ENCODE measurements around the gene ABCC4.

The ABCC4 gene

DNA sequence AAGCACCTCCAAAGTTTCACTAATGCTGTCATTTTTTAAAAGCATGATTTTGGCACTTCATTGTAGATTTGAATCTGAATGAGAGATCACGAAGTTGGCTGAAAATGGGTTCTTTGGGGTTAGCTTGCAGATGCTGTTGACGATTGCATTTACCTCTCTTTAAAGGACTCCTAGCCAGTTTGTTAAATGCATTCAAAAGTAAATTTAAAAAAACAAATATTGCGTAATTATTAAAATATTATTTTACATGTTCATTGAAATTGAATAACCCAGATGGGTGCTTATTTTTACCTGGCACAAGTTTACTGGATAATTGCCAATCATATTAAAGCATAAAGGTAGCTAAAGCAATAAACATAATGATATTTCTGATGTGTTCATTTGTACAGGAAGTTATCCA is 172.2 kb downstream of the ABCC4 start:
- Histone ChIP-seq H3K9ac (ENCODE audit: low read length) (no peak overlapping the region), H3K4me1 (ENCODE audit: control insufficient read depth, insufficient read depth, low read length) (0 out of 2 replicates have a peak, but pooled peaks cover 4% of the 10 kb centered on the region), H3K27me3 (ENCODE audit: control insufficient read depth, insufficient read depth, low read length) (no peaks in the 10 kb centered on the region), H3K9me3 (ENCODE audit: control insufficient read depth, insufficient read depth, low read depth, low read length) (no peaks in the 10 kb centered on the region), H3K27ac (ENCODE audit: low read depth, low read length) (no peak overlapping the region), H3K4me3 (ENCODE audit: low read depth, low read length) (no peak overlapping the region), H3K36me3 (ENCODE audit: control insufficient read depth, insufficient read depth, low read length) (no peaks in the 10 kb centered on the region)

DNA sequence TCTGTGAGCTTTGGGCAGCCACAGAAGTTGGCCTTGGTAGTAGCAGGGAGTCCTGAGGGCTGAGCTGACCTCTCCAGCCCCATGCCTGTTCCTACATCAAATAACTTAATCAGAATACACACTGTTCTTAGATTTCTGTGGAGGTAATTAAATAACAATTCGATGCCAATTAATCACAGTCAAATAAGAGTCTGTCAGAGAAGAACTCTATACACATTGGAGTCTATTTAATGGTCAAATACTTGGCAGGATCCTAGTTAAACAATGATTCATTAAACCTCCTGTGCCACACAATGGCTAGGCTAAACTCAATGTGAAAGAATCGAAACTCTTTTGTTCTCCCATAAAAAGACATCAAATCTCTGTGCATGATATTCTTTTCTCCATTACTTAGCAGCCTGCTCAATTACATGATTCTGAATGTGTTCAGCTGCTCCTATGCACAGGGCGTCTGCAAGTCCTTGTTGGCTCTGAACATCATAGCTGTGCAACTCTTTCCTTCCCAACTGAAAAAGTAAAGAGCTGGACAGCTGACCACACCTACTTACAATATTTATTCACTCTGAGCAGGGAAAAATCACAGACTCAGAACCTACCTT is 173.1 kb downstream of the ABCC4 start:
- H3K9me3 ChIP-seq (ENCODE audit: control insufficient read depth, insufficient read depth, low read depth, low read length) = no peaks in the 10 kb centered on the region
- no peak overlapping the region for H3K4me3 ChIP-seq (ENCODE audit: low read depth, low read length)
- H3K9ac ChIP-seq (ENCODE audit: low read length) = no peak overlapping the region
- H3K27me3 ChIP-seq (ENCODE audit: control insufficient read depth, insufficient read depth, low read length) = no peaks in the 10 kb centered on the region
- H3K27ac ChIP-seq (ENCODE audit: low read depth, low read length) = no peak overlapping the region
- no peaks in the 10 kb centered on the region for H3K4me1 ChIP-seq (ENCODE audit: control insufficient read depth, insufficient read depth, low read length)
- no peaks in the 10 kb centered on the region for H3K36me3 ChIP-seq (ENCODE audit: control insufficient read depth, insufficient read depth, low read length)

DNA sequence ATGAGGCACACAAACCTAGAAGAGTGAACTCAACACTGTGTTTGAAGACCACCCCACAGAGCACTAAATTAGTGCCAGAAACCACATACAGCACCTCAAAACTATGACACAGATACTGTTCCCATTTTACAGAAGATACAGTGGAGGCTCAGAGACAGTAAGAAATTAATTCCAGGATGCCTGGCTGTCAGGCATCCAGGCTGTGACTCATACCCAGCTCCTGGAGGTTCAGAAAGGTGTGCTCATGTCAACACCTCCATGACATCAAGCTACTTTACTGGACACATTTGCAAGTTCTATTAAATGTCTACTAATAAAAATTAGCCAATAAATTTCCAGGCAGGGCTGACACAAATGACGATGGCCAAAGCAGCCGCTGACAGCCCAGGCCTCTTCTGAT is 176.3 kb downstream of the ABCC4 start:
- H3K36me3 ChIP-seq (ENCODE audit: control insufficient read depth, insufficient read depth, low read length) = no peaks in the 10 kb centered on the region
- H3K27ac ChIP-seq (ENCODE audit: low read depth, low read length) = no peak overlapping the region

DNA sequence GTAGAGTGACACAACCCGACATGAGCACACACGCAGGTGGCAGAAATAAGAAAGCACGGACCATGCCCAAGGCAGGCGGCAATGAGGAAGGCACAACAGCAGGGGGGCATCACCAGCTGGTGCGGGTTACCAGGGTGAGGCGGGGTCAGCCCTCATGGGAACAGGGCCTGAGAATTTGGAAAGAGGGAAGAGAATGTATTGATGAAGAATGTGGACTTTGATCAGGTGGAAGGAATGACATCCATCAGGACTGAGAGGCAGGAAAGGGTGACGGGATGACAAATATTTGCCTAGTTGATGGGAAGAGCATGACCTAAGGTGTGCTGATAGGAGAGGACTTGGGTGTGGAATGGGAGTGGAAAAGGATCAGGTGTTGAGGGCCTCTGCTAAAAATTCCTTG is 177.5 kb downstream of the ABCC4 start:
- no peak overlapping the region for H3K27ac ChIP-seq (ENCODE audit: low read depth, low read length)
- no peaks in the 10 kb centered on the region for H3K36me3 ChIP-seq (ENCODE audit: control insufficient read depth, insufficient read depth, low read length)
- no peak overlapping the region for H3K4me3 ChIP-seq (ENCODE audit: low read depth, low read length)
- H3K27me3 ChIP-seq (ENCODE audit: control insufficient read depth, insufficient read depth, low read length) = no peaks in the 10 kb centered on the region
- no peak overlapping the region for H3K9ac ChIP-seq (ENCODE audit: low read length)
- H3K9me3 ChIP-seq (ENCODE audit: control insufficient read depth, insufficient read depth, low read depth, low read length) = no peaks in the 10 kb centered on the region
- no peaks in the 10 kb centered on the region for H3K4me1 ChIP-seq (ENCODE audit: control insufficient read depth, insufficient read depth, low read length)

More for the DNA sequence above, 176.3 kb downstream of the ABCC4 start:
- H3K4me1 ChIP-seq (ENCODE audit: control insufficient read depth, insufficient read depth, low read length) = no peaks in the 10 kb centered on the region
- no peak overlapping the region for H3K4me3 ChIP-seq (ENCODE audit: low read depth, low read length)
- no peak overlapping the region for H3K9ac ChIP-seq (ENCODE audit: low read length)
- H3K27me3 ChIP-seq (ENCODE audit: control insufficient read depth, insufficient read depth, low read length) = no peaks in the 10 kb centered on the region
- H3K9me3 ChIP-seq (ENCODE audit: control insufficient read depth, insufficient read depth, low read depth, low read length) = no peaks in the 10 kb centered on the region

DNA sequence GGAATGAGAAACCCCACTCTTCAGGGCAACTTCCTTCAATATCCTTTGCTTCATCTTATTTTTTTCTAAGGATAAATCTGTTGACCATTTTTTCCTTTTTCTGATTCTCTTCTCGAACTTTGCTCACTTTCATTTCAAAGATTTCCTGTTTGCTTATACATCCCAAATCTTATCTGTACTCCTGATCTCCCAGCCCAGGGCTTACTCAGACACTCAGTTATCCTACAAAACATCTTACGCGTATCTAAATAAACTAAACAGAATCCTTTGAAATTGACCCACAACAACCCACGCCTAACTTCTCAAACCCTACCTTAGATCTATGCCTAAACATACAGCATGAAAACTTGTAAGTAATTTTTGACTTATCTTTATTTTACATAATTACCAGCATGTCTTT is 179.2 kb downstream of the ABCC4 start:
- H3K9ac ChIP-seq (ENCODE audit: low read length) = no peak overlapping the region
- no peaks in the 10 kb centered on the region for H3K36me3 ChIP-seq (ENCODE audit: control insufficient read depth, insufficient read depth, low read length)
- no peaks in the 10 kb centered on the region for H3K4me1 ChIP-seq (ENCODE audit: control insufficient read depth, insufficient read depth, low read length)

DNA sequence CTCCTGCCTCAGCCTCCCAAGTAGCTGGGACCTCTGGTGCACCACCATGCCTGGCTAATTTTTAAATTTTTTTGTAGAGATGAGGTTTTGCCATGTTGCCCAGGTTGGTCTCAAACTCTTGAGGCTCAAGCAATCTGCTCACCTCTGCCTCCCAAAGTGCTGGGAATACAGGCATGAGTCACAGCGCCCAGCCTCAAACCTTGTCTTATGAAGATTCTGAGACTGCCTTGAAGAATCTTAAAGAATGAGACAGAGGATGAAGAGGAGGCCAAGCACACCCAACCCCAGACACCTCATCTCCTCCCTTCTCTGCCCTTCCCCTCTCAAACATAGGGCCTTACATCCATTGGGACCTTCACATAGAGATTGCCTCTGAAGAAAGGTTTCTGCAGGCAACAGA is 179.7 kb downstream of the ABCC4 start:
- no peaks in the 10 kb centered on the region for H3K9me3 ChIP-seq (ENCODE audit: control insufficient read depth, insufficient read depth, low read depth, low read length)
- no peak overlapping the region for H3K9ac ChIP-seq (ENCODE audit: low read length)
- H3K4me3 ChIP-seq (ENCODE audit: low read depth, low read length) = no peak overlapping the region
- no peaks in the 10 kb centered on the region for H3K27me3 ChIP-seq (ENCODE audit: control insufficient read depth, insufficient read depth, low read length)
- H3K36me3 ChIP-seq (ENCODE audit: control insufficient read depth, insufficient read depth, low read length) = no peaks in the 10 kb centered on the region
- H3K27ac ChIP-seq (ENCODE audit: low read depth, low read length) = no peak overlapping the region
- H3K4me1 ChIP-seq (ENCODE audit: control insufficient read depth, insufficient read depth, low read length) = no peaks in the 10 kb centered on the region

More for the DNA sequence above, 179.2 kb downstream of the ABCC4 start:
- H3K9me3 ChIP-seq (ENCODE audit: control insufficient read depth, insufficient read depth, low read depth, low read length) = no peaks in the 10 kb centered on the region
- no peak overlapping the region for H3K27ac ChIP-seq (ENCODE audit: low read depth, low read length)
- no peak overlapping the region for H3K4me3 ChIP-seq (ENCODE audit: low read depth, low read length)
- no peaks in the 10 kb centered on the region for H3K27me3 ChIP-seq (ENCODE audit: control insufficient read depth, insufficient read depth, low read length)

DNA sequence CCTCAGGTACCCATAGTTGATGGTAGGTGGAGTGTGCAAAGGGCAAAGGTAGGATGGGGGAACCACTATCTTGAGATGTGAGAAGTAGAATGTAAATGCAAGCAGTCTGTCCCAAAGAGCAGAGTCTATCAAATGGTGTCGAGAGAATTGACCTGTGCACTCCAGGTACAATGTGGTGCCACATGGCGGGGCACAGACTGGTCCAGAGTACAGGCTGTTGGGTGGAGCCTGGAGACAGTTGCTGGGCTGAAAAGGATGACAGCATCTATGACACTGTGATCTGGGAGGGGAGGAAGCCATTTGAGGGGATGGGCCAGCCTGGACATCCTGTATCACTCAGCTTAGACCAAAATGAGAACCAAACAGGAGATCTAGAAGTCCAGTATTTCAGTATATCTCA is 180.6 kb downstream of the ABCC4 start:
- H3K4me1 ChIP-seq (ENCODE audit: control insufficient read depth, insufficient read depth, low read length) = 0 out of 2 replicates have a peak, but pooled peaks cover 1% of the 10 kb centered on the region
- no peak overlapping the region for H3K9ac ChIP-seq (ENCODE audit: low read length)

DNA sequence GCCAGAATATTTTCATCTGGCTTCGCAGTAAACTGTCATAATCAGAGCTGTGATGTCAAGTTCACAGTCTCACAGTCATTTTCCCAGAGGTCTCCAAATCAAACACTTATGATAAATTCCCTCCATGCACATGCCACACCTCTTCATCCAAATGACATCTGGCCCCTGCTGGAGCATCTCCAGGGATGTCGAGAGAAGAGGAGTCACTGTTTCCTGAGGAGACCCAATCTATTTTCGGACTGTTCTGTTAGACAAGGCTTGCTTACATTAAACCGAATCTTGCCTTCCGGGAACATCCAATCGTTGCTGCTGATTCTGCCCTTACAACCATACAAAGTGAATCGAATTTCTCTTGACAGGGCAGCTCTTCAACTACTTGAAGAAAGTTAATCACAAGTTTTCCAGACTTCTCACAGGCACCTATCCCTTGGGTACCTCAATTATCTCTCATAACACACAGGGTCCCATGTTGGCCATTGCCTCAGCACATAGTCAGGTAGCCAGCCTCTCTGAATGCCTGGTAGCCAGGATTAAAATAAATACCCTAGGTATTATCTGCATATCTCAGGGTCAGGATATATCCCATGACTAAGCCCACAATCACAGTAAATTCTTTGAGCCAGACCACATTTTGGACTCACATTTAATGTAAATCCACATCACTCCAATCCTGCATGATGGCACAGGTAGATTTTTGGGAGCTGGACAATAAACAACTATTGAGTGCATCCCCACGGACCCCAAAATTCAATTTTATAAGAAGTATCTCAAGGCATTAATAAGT is 182.5 kb downstream of the ABCC4 start:
- Histone ChIP-seq H3K9ac (ENCODE audit: low read length) (no peak overlapping the region), H3K9me3 (ENCODE audit: control insufficient read depth, insufficient read depth, low read depth, low read length) (no peaks in the 10 kb centered on the region), H3K4me1 (ENCODE audit: control insufficient read depth, insufficient read depth, low read length) (peaks cover 18% of the 10 kb centered on the region; the same call in 1 of the 2 replicates), H3K4me3 (ENCODE audit: low read depth, low read length) (no peak overlapping the region), H3K36me3 (ENCODE audit: control insufficient read depth, insufficient read depth, low read length) (no peaks in the 10 kb centered on the region), H3K27ac (ENCODE audit: low read depth, low read length) (no peak overlapping the region), H3K27me3 (ENCODE audit: control insufficient read depth, insufficient read depth, low read length) (no peaks in the 10 kb centered on the region)

More for the DNA sequence above, 180.6 kb downstream of the ABCC4 start:
- H3K9me3 ChIP-seq (ENCODE audit: control insufficient read depth, insufficient read depth, low read depth, low read length) = no peaks in the 10 kb centered on the region
- H3K36me3 ChIP-seq (ENCODE audit: control insufficient read depth, insufficient read depth, low read length) = no peaks in the 10 kb centered on the region
- no peak overlapping the region for H3K4me3 ChIP-seq (ENCODE audit: low read depth, low read length)
- H3K27me3 ChIP-seq (ENCODE audit: control insufficient read depth, insufficient read depth, low read length) = no peaks in the 10 kb centered on the region
- H3K27ac ChIP-seq (ENCODE audit: low read depth, low read length) = no peak overlapping the region

DNA sequence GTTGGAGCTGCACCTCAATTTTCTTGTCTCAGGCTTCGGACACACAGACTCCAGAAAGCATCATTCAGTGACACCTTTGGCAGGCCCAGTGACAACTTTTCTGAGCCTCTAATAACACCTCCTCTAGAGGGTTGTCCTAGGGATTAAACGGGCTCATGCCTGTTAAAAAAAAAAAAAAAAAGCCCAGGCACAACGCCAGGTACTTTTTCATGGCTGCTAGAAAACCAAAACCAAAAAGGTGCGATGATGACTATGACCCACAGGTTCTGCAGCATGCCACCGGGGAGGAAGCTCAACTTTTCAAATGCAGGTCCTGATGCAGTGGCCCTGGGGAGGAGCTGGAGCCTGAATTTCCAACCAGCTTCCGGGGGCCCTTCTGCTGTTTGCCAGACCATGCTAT is 184.2 kb downstream of the ABCC4 start:
- peaks cover 20% of the 10 kb centered on the region; the same call in 1 of the 2 replicates for H3K4me1 ChIP-seq (ENCODE audit: control insufficient read depth, insufficient read depth, low read length)
- no peaks in the 10 kb centered on the region for H3K36me3 ChIP-seq (ENCODE audit: control insufficient read depth, insufficient read depth, low read length)
- H3K27ac ChIP-seq (ENCODE audit: low read depth, low read length) = no peak overlapping the region
- H3K4me3 ChIP-seq (ENCODE audit: low read depth, low read length) = no peak overlapping the region
- H3K9me3 ChIP-seq (ENCODE audit: control insufficient read depth, insufficient read depth, low read depth, low read length) = no peaks in the 10 kb centered on the region
- no peaks in the 10 kb centered on the region for H3K27me3 ChIP-seq (ENCODE audit: control insufficient read depth, insufficient read depth, low read length)
- no peak overlapping the region for H3K9ac ChIP-seq (ENCODE audit: low read length)

DNA sequence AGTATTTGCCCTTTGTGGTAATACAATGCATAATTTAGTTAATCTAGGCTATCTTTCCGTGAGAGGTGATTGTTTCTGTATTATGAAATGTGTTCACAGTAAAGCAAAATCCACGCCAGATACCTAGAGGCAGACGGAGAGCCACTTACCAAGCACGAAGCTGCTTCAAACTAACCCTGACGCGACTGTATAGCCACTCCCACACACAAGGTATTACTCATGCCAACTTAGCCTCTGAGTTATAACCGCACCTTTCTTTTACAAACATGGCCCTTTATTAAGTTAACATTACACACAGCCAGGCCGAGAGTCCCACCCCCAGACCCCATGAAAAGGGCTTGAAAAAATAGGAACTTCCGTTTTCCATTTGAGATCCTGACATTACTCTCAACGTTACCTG is 185.7 kb downstream of the ABCC4 start:
- no peak overlapping the region for H3K27ac ChIP-seq (ENCODE audit: low read depth, low read length)

DNA sequence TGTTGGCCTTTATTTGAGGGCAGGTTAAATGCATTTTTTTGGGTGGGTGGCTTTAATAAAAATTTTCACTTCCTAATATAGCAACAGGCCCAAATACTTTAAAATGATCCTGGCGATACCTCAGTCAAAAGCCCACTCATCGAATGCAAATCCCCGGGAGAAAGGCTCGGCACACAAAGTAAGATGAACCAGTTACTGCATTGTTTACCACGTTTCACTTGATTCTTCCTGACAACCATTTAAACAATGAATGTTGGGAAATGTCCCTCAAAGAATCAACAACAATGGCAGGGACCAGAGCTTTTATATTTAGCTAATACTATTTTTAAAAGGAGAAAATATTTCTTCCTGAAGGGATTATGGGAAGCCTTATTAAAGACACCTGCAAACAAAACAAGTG is 187.7 kb downstream of the ABCC4 start:
- no peaks in the 10 kb centered on the region for H3K36me3 ChIP-seq (ENCODE audit: control insufficient read depth, insufficient read depth, low read length)
- no peak overlapping the region for H3K9ac ChIP-seq (ENCODE audit: low read length)
- H3K4me3 ChIP-seq (ENCODE audit: low read depth, low read length) = no peak overlapping the region
- no peaks in the 10 kb centered on the region for H3K27me3 ChIP-seq (ENCODE audit: control insufficient read depth, insufficient read depth, low read length)
- H3K4me1 ChIP-seq (ENCODE audit: control insufficient read depth, insufficient read depth, low read length) = peaks cover 20% of the 10 kb centered on the region; the same call in 1 of the 2 replicates
- H3K27ac ChIP-seq (ENCODE audit: low read depth, low read length) = no peak overlapping the region
- peaks cover 5% of the 10 kb centered on the region; the same call in 1 of the 2 replicates for H3K9me3 ChIP-seq (ENCODE audit: control insufficient read depth, insufficient read depth, low read depth, low read length)

More for the DNA sequence above, 185.7 kb downstream of the ABCC4 start:
- H3K4me3 ChIP-seq (ENCODE audit: low read depth, low read length) = no peak overlapping the region
- H3K4me1 ChIP-seq (ENCODE audit: control insufficient read depth, insufficient read depth, low read length) = peaks cover 20% of the 10 kb centered on the region; the same call in 1 of the 2 replicates
- H3K36me3 ChIP-seq (ENCODE audit: control insufficient read depth, insufficient read depth, low read length) = no peaks in the 10 kb centered on the region
- no peak overlapping the region for H3K9ac ChIP-seq (ENCODE audit: low read length)
- no peaks in the 10 kb centered on the region for H3K27me3 ChIP-seq (ENCODE audit: control insufficient read depth, insufficient read depth, low read length)
- H3K9me3 ChIP-seq (ENCODE audit: control insufficient read depth, insufficient read depth, low read depth, low read length) = no peaks in the 10 kb centered on the region
